Kidney epithelial cell (primary cell): ENCODE data around the gene GPC1. TPM values are rescaled to one million over a fixed set of nuclear protein-coding genes. Genes with fewer than 3 reads are reported as not detected.

Source experiments
- DNase-seq: peaks from one replicate; pipeline ENCODE4 v3.0.0-alpha.2; 2010; ENCODE audit warnings: low read depth
- H3K27me3 ChIP-seq: 2 replicates; pipeline ENCODE4 v1.6.0; 2011; ENCODE audit warnings: low read length; ENCODE audit not compliant: control insufficient read depth, insufficient read depth
- H3K36me3 ChIP-seq: 2 replicates; pipeline ENCODE4 v1.5.1; 2011; ENCODE audit warnings: low read length; ENCODE audit not compliant: control insufficient read depth, insufficient read depth
- H3K4me3 ChIP-seq: 2 replicates; pipeline ENCODE4 v1.5.1; 2011; ENCODE audit warnings: low read depth, mild to moderate bottlenecking, control low read depth, low read length
- CTCF ChIP-seq: IDR thresholded peaks from 2 replicates; pipeline ENCODE4 v1.5.1; 2011; ENCODE audit warnings: mild to moderate bottlenecking, moderate library complexity, low read length, control low read depth, inconsistent platforms; ENCODE audit not compliant: insufficient read depth, poor library complexity, severe bottlenecking
- total RNA-seq: library from RNA; depleted of rRNA; stranded (reverse); fragments of >200 nt; gene quantifications from 2 replicates; pipeline ENCODE4 v1.2.3, GENCODE V29; 2015

Gene GPC1
- total RNA-seq, 1 donor from 2014 or later = 75.2 TPM

- H3K36me3 ChIP-seq = no peaks in the 10 kb centered on the region
- no peak overlapping the region for H3K4me3 ChIP-seq
- H3K27me3 ChIP-seq = no peaks in the 10 kb centered on the region
- no peak for DNase-seq
- no peak for TF ChIP-seq CTCF
Measured at GRCh38 chr2:240412211-240412861, 23.1 kb upstream of the GPC1 start.

GRCh38 chr2:240412975-240413812 lies 22.3 kb upstream of the GPC1 start:
- H3K27me3 ChIP-seq = no peaks in the 10 kb centered on the region
- H3K4me3 ChIP-seq = no peak overlapping the region
- no peak for TF ChIP-seq CTCF
- DNase-seq = no peak
- H3K36me3 ChIP-seq = no peaks in the 10 kb centered on the region

GRCh38 chr2:240413813-240414429 lies 21.5 kb upstream of the GPC1 start:
- Histone ChIP-seq H3K36me3 (no peaks in the 10 kb centered on the region), H3K4me3 (no peak overlapping the region), H3K27me3 (no peaks in the 10 kb centered on the region)
- TF ChIP-seq CTCF = no peak
- DNase-seq = no peak

GRCh38 chr2:240416821-240417220 lies 18.6 kb upstream of the GPC1 start:
- H3K4me3 ChIP-seq = no peak overlapping the region
- TF ChIP-seq CTCF = no peak
- H3K36me3 ChIP-seq = no peaks in the 10 kb centered on the region
- H3K27me3 ChIP-seq = no peaks in the 10 kb centered on the region
- no peak for DNase-seq

GRCh38 chr2:240418311-240418710 lies 17.2 kb upstream of the GPC1 start:
- H3K4me3 ChIP-seq = no peak overlapping the region
- DNase-seq = no peak
- no peak for TF ChIP-seq CTCF
- H3K36me3 ChIP-seq = no peaks in the 10 kb centered on the region
- no peaks in the 10 kb centered on the region for H3K27me3 ChIP-seq
